ENCODE data around the gene ADGRG6. TPM values are rescaled to one million over a fixed set of nuclear protein-coding genes. Genes with fewer than 3 reads are reported as not detected.

ADGRG6 gene
- total and polyA plus RNA-seq, 10 of the 15 experiments (the other 5 are each of a cell fraction or from before 2014, with no cell fraction given) = 0.01 to 0.24 (median 0.13) TPM; not detected in 7

- in situ Hi-C loops (cut with MboI) = no loop called here
- ATAC-seq (no peak), FAIRE-seq (no peak), DNase-seq (ENCODE audit: low read depth, low spot score) (no peak)
- no peak overlapping the region for H3K4me3 ChIP-seq
- 19% methylated on average over 2 of the region's 2 CpGs for WGBS (ENCODE audit: insufficient coverage, insufficient replicate concordance, low lambda C conversion rate, missing lambda C conversion rate)
- no peak overlapping the region for H3K4me2 ChIP-seq (ENCODE audit: control insufficient read depth, insufficient read depth)
- ChIA-PET POLR2A (no interaction called here), RAD21 (ENCODE audit: unreplicated experiment) (no interaction called here), SMC1A (ENCODE audit: uncharacterized antibody, unreplicated experiment) (no interaction called here), CTCF (no interaction called here)
- H2AFZ ChIP-seq (ENCODE audit: control insufficient read depth, low read depth, low read length) = no peak overlapping the region
- no peaks in the 10 kb centered on the region for H3K36me3 ChIP-seq (ENCODE audit: control insufficient read depth in 2 of 2, insufficient read depth in 2 of 2, low read length in 1 of 2)
- no peaks in the 10 kb centered on the region; a peak in 1 of 4 replicates for H3K27me3 ChIP-seq (replicated peaks in 1 of 2; ENCODE audit: control insufficient read depth in 2 of 2, insufficient read depth in 2 of 2, low read length in 1 of 2)
- no peaks in the 10 kb centered on the region for H3K4me1 ChIP-seq (ENCODE audit: control insufficient read depth, insufficient read depth, low read length)
- no peak overlapping the region for H3K27ac ChIP-seq (ENCODE audit: control insufficient read depth, insufficient read depth)
- no TSS peak for BruUV-seq (replicated peaks)
- H3K9me3 ChIP-seq (replicated peaks; ENCODE audit: control insufficient read depth, insufficient read depth, low read length) = no peaks in the 10 kb centered on the region
- no peak overlapping the region for H3K9ac ChIP-seq (ENCODE audit: control insufficient read depth, insufficient read depth, low read length)
- H3K79me2 ChIP-seq (ENCODE audit: control insufficient read depth, insufficient read depth, low read length) = no peaks in the 10 kb centered on the region
- intact Hi-C loops (cut with micrococcal nuclease; ENCODE audit: unreplicated experiment) = no loop called here
- TF ChIP-seq NFIC (IDR thresholded peaks at IDR 0.05; ENCODE audit: low read depth, low read length) (no peak), ATF3 (IDR thresholded peaks at IDR 0.05; ENCODE audit: borderline replicate concordance, extremely low read depth, low read depth, low read length) (no peak)
- no peaks in the 10 kb centered on the region for H4K20me1 ChIP-seq (ENCODE audit: control insufficient read depth, insufficient read depth)
These were observed 57.6 kb downstream of the ADGRG6 start for GRCh38 chr6:142359271-142359960.

DNA sequence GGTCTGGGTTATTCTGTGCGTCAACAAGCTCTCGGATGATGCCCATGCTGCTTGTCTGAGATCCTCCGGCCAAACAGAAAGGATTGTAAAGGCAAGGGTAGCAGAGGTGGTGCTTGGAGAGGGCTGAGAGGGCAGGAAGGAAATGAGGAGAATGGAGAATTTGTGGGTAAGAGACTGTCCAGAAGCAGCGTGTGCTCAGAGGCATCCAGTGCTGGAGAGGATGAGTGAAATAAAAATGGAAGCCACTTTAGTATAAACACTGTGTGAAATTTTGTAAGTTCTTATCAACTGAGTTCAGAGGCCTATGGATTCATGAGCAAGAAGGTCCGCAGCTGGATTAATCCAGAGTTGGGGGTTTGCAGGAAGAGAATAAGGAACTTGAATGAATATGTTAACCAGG, 59.5 kb downstream of the ADGRG6 start:
- RAD21 ChIA-PET (ENCODE audit: unreplicated experiment) = no interaction called here
- POLR2A ChIA-PET = no interaction called here

More for the DNA sequence above, 59.5 kb downstream of the ADGRG6 start:
- Histone ChIP-seq H3K4me3 (no peak overlapping the region), H3K9me3 (replicated peaks; ENCODE audit: control insufficient read depth, insufficient read depth, low read length) (no peaks in the 10 kb centered on the region), H3K4me1 (ENCODE audit: control insufficient read depth, insufficient read depth, low read length) (no peaks in the 10 kb centered on the region), H3K36me3 (ENCODE audit: control insufficient read depth in 2 of 2, insufficient read depth in 2 of 2, low read length in 1 of 2) (no peaks in the 10 kb centered on the region), H3K27me3 (replicated peaks in 1 of 2; ENCODE audit: control insufficient read depth in 2 of 2, insufficient read depth in 2 of 2, low read length in 1 of 2) (no peaks in the 10 kb centered on the region; a peak in 1 of 4 replicates), H3K27ac (ENCODE audit: control insufficient read depth, insufficient read depth) (no peak overlapping the region), H3K4me2 (ENCODE audit: control insufficient read depth, insufficient read depth) (no peak overlapping the region), H3K9ac (ENCODE audit: control insufficient read depth, insufficient read depth, low read length) (no peak overlapping the region), H3K79me2 (ENCODE audit: control insufficient read depth, insufficient read depth, low read length) (no peaks in the 10 kb centered on the region), H4K20me1 (ENCODE audit: control insufficient read depth, insufficient read depth) (no peaks in the 10 kb centered on the region), H2AFZ (ENCODE audit: control insufficient read depth, low read depth, low read length) (no peak overlapping the region)
- BruUV-seq (replicated peaks) = no TSS peak
- DNase-seq (ENCODE audit: low read depth, low spot score) (no peak), ATAC-seq (no peak), FAIRE-seq (no peak)
- TF ChIP-seq SIX5 (IDR thresholded peaks at IDR 0.05; ENCODE audit: low read depth, low read length, severe bottlenecking) (no peak), NR2F1 (conservative IDR thresholded peaks at IDR 0.05) (no peak), PAX8 (IDR thresholded peaks at IDR 0.05) (no peak), DPF2 (IDR thresholded peaks at IDR 0.05) (no peak), MYC (IDR thresholded peaks at IDR 0.05; ENCODE audit: insufficient read depth, insufficient read length, insufficient replicate concordance, low read length, severe bottlenecking) (no peak), PBX3 (IDR thresholded peaks at IDR 0.05; ENCODE audit: insufficient replicate concordance, low read depth, low read length) (no peak), SP1 (IDR thresholded peaks at IDR 0.05; ENCODE audit: low read depth, low read length) (no peak), SMC3 (IDR thresholded peaks at IDR 0.05; ENCODE audit: borderline replicate concordance, low read length) (no peak), CHD2 (IDR thresholded peaks at IDR 0.05; ENCODE audit: borderline replicate concordance, low read depth, low read length) (no peak)
- CTCF ChIA-PET = interaction anchor here (0.7 kb wide), 1 partner anchor 231 kb away, joined by 4 read pairs; no protein-coding TSS in a partner anchor
- SMC1A ChIA-PET (ENCODE audit: uncharacterized antibody, unreplicated experiment) = no interaction called here
- in situ Hi-C loops (cut with MboI) (no loop called here), intact Hi-C loops (cut with micrococcal nuclease; ENCODE audit: unreplicated experiment) (no loop called here)
- 47% methylated on average over 5 of the region's 5 CpGs for WGBS (ENCODE audit: insufficient coverage, insufficient replicate concordance, low lambda C conversion rate, missing lambda C conversion rate)
